Naive thymus-derived CD4-positive, alpha-beta T cell (primary cell): ENCODE data around the gene KLK1. TPM values are rescaled to one million over a fixed set of nuclear protein-coding genes. Genes with fewer than 3 reads are reported as not detected.

Experiments
- ATAC-seq: fragments of 150-1000 bp; cut with Tn5 transposase; 2 replicates; pipeline ENCODE4 v1.10.0; 2021; ENCODE audit warnings: mild to moderate bottlenecking, moderate library complexity
- CTCF ChIA-PET: fragments of 350-600 bp; sonication (Branson Sonifier 250); formaldehyde crosslinking; loops from one replicate; lab custom pipeline; 2021; ENCODE audit warnings: antibody characterized with exemption; lab: Charles Lee
- POLR2A ChIA-PET: fragments of 350-600 bp; sonication (Branson Sonifier 250); formaldehyde crosslinking; loops from one replicate; lab custom pipeline; 2021; ENCODE audit warnings: antibody characterized with exemption, inconsistent platforms; lab: Charles Lee
- DNase-seq, 9 donors: peaks; one replicate each; pipeline versions ENCODE4 v3.0.0 to v3.0.0-alpha.2; 2020 to 2022; ENCODE audit warnings: mixed read lengths in 1 of 9
- H3K27ac ChIP-seq: one replicate; pipeline ENCODE4 v1.7.0; 2013; ENCODE audit warnings: mild to moderate bottlenecking, low read depth, low read length, moderate library complexity
- H3K27me3 ChIP-seq, 2 donors: one replicate each; pipeline ENCODE4 v1.7.0; 2013; ENCODE audit warnings: low read length in 2 of 2, mild to moderate bottlenecking in 2 of 2, moderate library complexity in 2 of 2; ENCODE audit not compliant: control insufficient read depth in 2 of 2, insufficient read depth in 2 of 2
- H3K36me3 ChIP-seq, 3 experiments: 1 replicate in 2 of 3; 2 replicates in 1 of 3; pipeline ENCODE4 v1.7.0; 2013; ENCODE audit warnings: low read length in 3 of 3, mild to moderate bottlenecking in 3 of 3, moderate library complexity in 1 of 3; ENCODE audit not compliant: insufficient read depth in 3 of 3, control insufficient read depth in 2 of 3
- H3K4me1 ChIP-seq, 2 donors: one replicate each; pipeline ENCODE4 v1.7.0; 2013; ENCODE audit warnings: low read length in 2 of 2, mild to moderate bottlenecking in 2 of 2, moderate library complexity in 1 of 2; ENCODE audit not compliant: control insufficient read depth in 2 of 2, insufficient read depth in 2 of 2
- H3K4me3 ChIP-seq: 2 replicates; pipeline ENCODE4 v1.7.0; 2013; ENCODE audit warnings: mild to moderate bottlenecking, low read length
- H3K9me3 ChIP-seq, 3 experiments: 1 replicate in 2 of 3; 2 replicates in 1 of 3; pipeline ENCODE4 v1.7.0; 2013; ENCODE audit warnings: low read length in 3 of 3; ENCODE audit not compliant: control insufficient read depth in 2 of 3
- H3K27ac Mint-ChIP-seq, 9 donors: one replicate each; pipeline ENCODE4 v1.8.0; 2020 to 2022; ENCODE audit warnings: mixed read lengths in 9 of 9, mild to moderate bottlenecking in 8 of 9, moderate library complexity in 5 of 9, inconsistent platforms in 2 of 9
- H3K27me3 Mint-ChIP-seq, 5 donors: one replicate each; pipeline ENCODE4 v1.8.0; 2021 to 2022; ENCODE audit warnings: mixed read lengths in 5 of 5, mild to moderate bottlenecking in 1 of 5
- H3K36me3 Mint-ChIP-seq, 5 donors: one replicate each; pipeline ENCODE4 v1.8.0; 2020 to 2022; ENCODE audit warnings: mixed read lengths in 5 of 5, mild to moderate bottlenecking in 3 of 5, inconsistent platforms in 1 of 5
- H3K4me1 Mint-ChIP-seq, 7 donors: one replicate each; pipeline ENCODE4 v1.8.0; 2020 to 2022; ENCODE audit warnings: mixed read lengths in 7 of 7, mild to moderate bottlenecking in 3 of 7, inconsistent platforms in 1 of 7
- H3K4me3 Mint-ChIP-seq, 10 donors: one replicate each; pipeline ENCODE4 v1.8.0; 2020 to 2022; ENCODE audit warnings: mild to moderate bottlenecking in 10 of 10, mixed read lengths in 10 of 10, moderate library complexity in 6 of 10, inconsistent platforms in 2 of 10
- H3K9me3 Mint-ChIP-seq, 11 donors: one replicate each; pipeline ENCODE4 v1.8.0; 2020 to 2022; ENCODE audit warnings: mixed read lengths in 11 of 11, mild to moderate bottlenecking in 4 of 11, inconsistent platforms in 1 of 11, moderate library complexity in 1 of 11
- intact Hi-C, 2 donors: fragments of 100-400 bp; cut with micrococcal nuclease; formaldehyde crosslinking; loops; one replicate each; pipeline ENCODE4 v1.15.1; 2023
- polyA plus RNA-seq, 2 donors: library from polyadenylated mRNA; unstranded; fragments of 300-500 nt; fragmentation: Illumina TruSeq; gene quantifications; one replicate each; pipeline ENCODE4 v1.2.3, GENCODE V29; 2021
- total RNA-seq, 6 experiments: library from RNA in 5 of 6; stranded (reverse) in 5 of 6; gene quantifications; 1 replicate in 5 of 6; 2 replicates in 1 of 6; pipeline ENCODE4 v1.2.3 and lab custom pipeline; 2021 to 2026

KLK1 gene
- total and polyA plus RNA-seq, 7 experiments from 2014 or later, result 1.3 TPM; not detected in 6

DNA sequence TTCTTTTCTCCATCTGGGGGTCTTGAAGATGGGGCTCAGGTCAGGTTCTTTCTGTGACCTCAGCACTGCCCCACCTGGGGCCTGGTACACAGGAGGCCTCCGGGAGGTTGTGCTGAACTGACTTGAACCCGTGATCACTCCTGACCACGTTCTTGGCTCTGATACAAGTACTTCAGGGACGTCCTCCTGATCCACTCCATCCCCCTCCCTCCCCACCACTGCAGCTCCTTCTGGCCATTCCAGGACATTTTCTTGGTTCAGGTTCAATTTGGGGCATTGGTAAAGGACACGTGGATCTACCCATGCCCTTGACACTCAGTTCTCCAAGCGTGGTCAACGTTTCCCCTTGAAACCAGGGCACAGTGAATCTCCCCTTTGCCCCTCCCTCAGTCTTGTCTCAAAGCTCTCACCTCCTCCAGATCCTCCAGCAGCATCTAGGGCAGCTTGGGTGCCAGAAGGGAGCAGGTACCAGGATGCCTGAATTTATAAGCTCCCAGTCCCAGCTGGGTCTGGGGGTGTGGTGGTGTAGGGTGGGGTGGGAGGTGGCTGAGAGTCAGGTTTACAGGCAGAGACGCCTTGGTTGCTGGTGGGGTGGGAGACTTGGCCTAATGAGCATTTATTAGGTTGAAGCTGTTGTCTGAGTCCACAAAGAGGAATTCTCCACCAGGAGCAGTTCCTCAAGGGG is 9.7 kb upstream of the KLK1 start, which contains the start of gene KLK15:
Gene KLK15, minus strand, starts transcription at position 458 of the 685 bp plus-strand sequence. CDS start 2,082 bp downstream, outside the sequence.
- POLR2A ChIA-PET, result no interaction called here
- intact Hi-C loops, result no loop called here
- peaks cover 31 to 60% (median 43%) of the 10 kb centered on the region in 5 donors for H3K27me3 Mint-ChIP-seq
- ATAC-seq (no peak), DNase-seq (no peak)
- no peaks in the 10 kb centered on the region for H3K9me3 ChIP-seq
- H3K4me3 ChIP-seq, result no peak within 1 kb of the TSS
- no peaks in the 10 kb centered on the region for H3K36me3 ChIP-seq
- H3K27me3 ChIP-seq, result peaks cover 0 to 7% of the 10 kb centered on the region in 2 donors
- CTCF ChIA-PET, result no interaction called here
- H3K4me1 Mint-ChIP-seq, result peaks cover 5 to 23% (median 11%) of the 10 kb centered on the region in 7 donors
- no peaks in the 10 kb centered on the region for H3K36me3 Mint-ChIP-seq
- peaks cover 0 to 2% (median 0%) of the 10 kb centered on the region in 11 donors for H3K9me3 Mint-ChIP-seq
- peaks cover 4 to 8% of the 10 kb centered on the region in 2 donors for H3K4me1 ChIP-seq
- no peak within 1 kb of the TSS for H3K27ac ChIP-seq
- peak within 1 kb of the TSS in 1 of 10 donors; percentile 10 for H3K4me3 Mint-ChIP-seq
- peak within 1 kb of the TSS in 1 of 9 donors; percentile 87 for H3K27ac Mint-ChIP-seq

DNA sequence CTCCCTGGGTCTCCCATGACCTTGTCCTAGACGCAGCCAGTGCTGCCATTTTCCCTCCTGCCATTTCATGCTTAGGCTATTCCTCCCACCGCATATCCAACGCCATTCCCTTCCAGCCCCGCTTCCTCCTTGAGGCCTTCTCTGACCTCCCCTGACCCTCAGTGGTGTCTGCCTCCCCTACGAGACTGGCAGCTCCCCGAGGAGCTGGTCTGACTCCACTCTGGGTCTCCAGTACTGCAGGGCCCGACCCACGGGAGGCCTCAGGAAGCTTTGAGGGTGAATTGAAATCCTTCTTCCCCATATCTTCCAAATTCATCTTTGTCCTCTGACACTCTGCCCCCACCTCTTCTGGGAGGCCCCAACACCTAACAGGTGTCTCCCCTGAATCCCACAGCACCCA is 9.1 kb upstream of the KLK1 start:
- H3K36me3 ChIP-seq, result no peaks in the 10 kb centered on the region
- ATAC-seq (no peak), DNase-seq (no peak)
- Mint-ChIP-seq H3K27ac (peak overlapping the region in 1 of 9 donors; percentile 87), H3K9me3 (peaks cover 0 to 2% (median 0%) of the 10 kb centered on the region in 11 donors), H3K27me3 (peaks cover 31 to 61% (median 45%) of the 10 kb centered on the region in 5 donors), H3K4me3 (no peak overlapping the region), H3K4me1 (peaks cover 5 to 20% (median 11%) of the 10 kb centered on the region in 7 donors), H3K36me3 (no peaks in the 10 kb centered on the region)
- H3K4me1 ChIP-seq, result peaks cover 4 to 8% of the 10 kb centered on the region in 2 donors
- CTCF ChIA-PET, result no interaction called here
- intact Hi-C loops, result no loop called here
- POLR2A ChIA-PET, result no interaction called here
- peaks cover 0 to 7% of the 10 kb centered on the region in 2 donors for H3K27me3 ChIP-seq
- H3K4me3 ChIP-seq, result no peak overlapping the region
- H3K9me3 ChIP-seq, result no peaks in the 10 kb centered on the region
- no peak overlapping the region for H3K27ac ChIP-seq

DNA sequence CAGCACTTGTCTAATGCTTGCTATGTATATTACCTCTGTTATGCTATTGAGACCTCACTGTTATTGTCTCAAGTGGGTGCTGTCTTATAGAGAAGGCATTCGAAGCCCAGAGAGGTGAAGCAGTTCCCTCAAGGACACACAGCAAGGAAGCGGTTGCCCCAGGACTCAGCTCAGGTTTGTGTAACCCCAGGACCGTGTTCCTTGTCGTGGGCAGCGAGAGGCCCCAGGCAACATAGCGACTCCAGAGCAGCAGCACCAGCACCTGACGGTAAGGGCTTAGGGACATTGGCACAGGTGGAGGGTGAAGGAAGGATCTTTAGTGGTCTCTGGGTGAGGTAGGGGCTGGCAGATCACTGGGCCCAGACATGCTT is 7.4 kb upstream of the KLK1 start:
- Mint-ChIP-seq H3K27me3 (peaks cover 24 to 58% (median 42%) of the 10 kb centered on the region in 5 donors), H3K4me1 (peaks cover under 1 to 7% (median 6%) of the 10 kb centered on the region in 7 donors), H3K9me3 (peaks cover 0 to 1% (median 0%) of the 10 kb centered on the region in 11 donors), H3K27ac (no peak overlapping the region), H3K4me3 (no peak overlapping the region), H3K36me3 (no peaks in the 10 kb centered on the region)
- H3K27ac ChIP-seq, result no peak overlapping the region
- intact Hi-C loops, result no loop called here
- H3K4me3 ChIP-seq, result no peak overlapping the region
- H3K27me3 ChIP-seq, result peaks cover 0 to 5% of the 10 kb centered on the region in 2 donors
- ATAC-seq, result no peak
- ChIA-PET CTCF (no interaction called here), POLR2A (no interaction called here)
- DNase-seq, result no peak
- H3K36me3 ChIP-seq, result no peaks in the 10 kb centered on the region
- no peaks in the 10 kb centered on the region for H3K9me3 ChIP-seq
- peaks cover 4 to 8% of the 10 kb centered on the region in 2 donors for H3K4me1 ChIP-seq

- Histone ChIP-seq H3K27me3 (peaks cover 0 to 5% of the 10 kb centered on the region in 2 donors), H3K9me3 (no peaks in the 10 kb centered on the region), H3K4me1 (peaks cover 2 to 6% of the 10 kb centered on the region in 2 donors), H3K27ac (no peak overlapping the region), H3K36me3 (no peaks in the 10 kb centered on the region), H3K4me3 (no peak overlapping the region)
- peaks cover 0 to 6% (median 5%) of the 10 kb centered on the region in 7 donors for H3K4me1 Mint-ChIP-seq
- intact Hi-C loops, result no loop called here
- H3K4me3 Mint-ChIP-seq, result no peak overlapping the region
- peaks cover 0 to 1% (median 0%) of the 10 kb centered on the region in 11 donors for H3K9me3 Mint-ChIP-seq
- peaks cover 25 to 59% (median 42%) of the 10 kb centered on the region in 5 donors for H3K27me3 Mint-ChIP-seq
- ChIA-PET POLR2A (no interaction called here), CTCF (no interaction called here)
- DNase-seq (no peak), ATAC-seq (no peak)
- H3K27ac Mint-ChIP-seq, result no peak overlapping the region
- H3K36me3 Mint-ChIP-seq, result no peaks in the 10 kb centered on the region
Measured at GRCh38 chr19:50830266-50831025, 6.9 kb upstream of the KLK1 start.

DNA sequence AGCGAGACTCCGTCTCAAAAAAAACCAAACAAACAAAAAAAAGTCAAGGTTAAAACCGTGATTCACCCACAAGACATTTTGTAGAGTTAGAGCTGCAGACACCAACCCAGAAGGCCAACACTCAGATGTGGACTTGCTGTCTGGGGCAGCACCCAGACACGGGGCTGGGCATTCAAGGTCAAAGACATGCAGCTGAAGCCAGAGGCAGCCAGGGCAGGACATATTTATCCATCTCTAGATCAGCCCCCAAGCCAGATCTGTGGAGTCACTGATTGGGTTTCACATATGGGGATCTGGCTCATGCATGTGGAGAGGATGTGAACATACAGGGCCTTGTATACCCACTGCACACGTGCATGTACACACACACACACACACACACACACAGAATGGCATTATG is 6.2 kb upstream of the KLK1 start:
- Histone ChIP-seq H3K27me3 (peaks cover 0 to 5% of the 10 kb centered on the region in 2 donors), H3K4me1 (no peaks in the 10 kb centered on the region), H3K4me3 (no peak overlapping the region), H3K36me3 (no peaks in the 10 kb centered on the region), H3K9me3 (no peaks in the 10 kb centered on the region), H3K27ac (no peak overlapping the region)
- ATAC-seq (no peak), DNase-seq (no peak)
- H3K4me1 Mint-ChIP-seq, result no peaks in the 10 kb centered on the region
- H3K4me3 Mint-ChIP-seq, result no peak overlapping the region
- ChIA-PET POLR2A (no interaction called here), CTCF (no interaction called here)
- H3K27me3 Mint-ChIP-seq, result peaks cover 21 to 59% (median 36%) of the 10 kb centered on the region in 5 donors
- H3K27ac Mint-ChIP-seq, result peak overlapping the region in 1 of 9 donors; percentile 66
- peaks cover 0 to 1% (median 0%) of the 10 kb centered on the region in 11 donors for H3K9me3 Mint-ChIP-seq
- no peaks in the 10 kb centered on the region for H3K36me3 Mint-ChIP-seq
- intact Hi-C loops, result no loop called here

DNA sequence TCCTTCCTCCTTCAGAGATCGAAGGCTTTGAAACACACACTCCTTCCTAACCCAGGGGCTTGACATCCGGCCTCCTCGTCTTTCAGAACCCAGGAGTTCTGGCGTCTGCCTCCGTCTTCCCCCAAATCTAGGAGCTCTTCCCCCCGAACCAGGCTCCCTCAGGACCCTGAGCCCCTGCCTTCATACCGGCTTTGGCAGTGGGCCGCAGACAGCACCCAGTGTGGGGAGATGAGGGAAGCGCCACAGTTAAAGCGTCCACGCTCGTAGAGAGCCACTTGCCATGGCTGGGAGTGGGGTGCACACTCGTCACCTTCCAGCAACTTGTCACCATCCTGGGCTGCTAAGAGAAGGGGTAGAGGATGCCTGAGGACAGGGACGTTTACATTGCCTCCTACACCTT is 3.9 kb upstream of the KLK1 start:
- ChIA-PET CTCF (no interaction called here), POLR2A (no interaction called here)
- Histone ChIP-seq H3K27ac (no peak overlapping the region), H3K36me3 (no peaks in the 10 kb centered on the region), H3K27me3 (peaks cover 0 to 5% of the 10 kb centered on the region in 2 donors), H3K4me3 (no peak overlapping the region), H3K4me1 (no peaks in the 10 kb centered on the region), H3K9me3 (no peaks in the 10 kb centered on the region)
- Mint-ChIP-seq H3K27me3 (peaks cover 17 to 59% (median 31%) of the 10 kb centered on the region in 5 donors), H3K4me3 (no peak overlapping the region), H3K9me3 (no peaks in the 10 kb centered on the region), H3K36me3 (no peaks in the 10 kb centered on the region), H3K27ac (no peak overlapping the region), H3K4me1 (no peaks in the 10 kb centered on the region)
- ATAC-seq (no peak), DNase-seq (no peak)
- intact Hi-C loops, result no loop called here
